ENCODE data around the gene HOOK1.

The HOOK1 gene

DNA sequence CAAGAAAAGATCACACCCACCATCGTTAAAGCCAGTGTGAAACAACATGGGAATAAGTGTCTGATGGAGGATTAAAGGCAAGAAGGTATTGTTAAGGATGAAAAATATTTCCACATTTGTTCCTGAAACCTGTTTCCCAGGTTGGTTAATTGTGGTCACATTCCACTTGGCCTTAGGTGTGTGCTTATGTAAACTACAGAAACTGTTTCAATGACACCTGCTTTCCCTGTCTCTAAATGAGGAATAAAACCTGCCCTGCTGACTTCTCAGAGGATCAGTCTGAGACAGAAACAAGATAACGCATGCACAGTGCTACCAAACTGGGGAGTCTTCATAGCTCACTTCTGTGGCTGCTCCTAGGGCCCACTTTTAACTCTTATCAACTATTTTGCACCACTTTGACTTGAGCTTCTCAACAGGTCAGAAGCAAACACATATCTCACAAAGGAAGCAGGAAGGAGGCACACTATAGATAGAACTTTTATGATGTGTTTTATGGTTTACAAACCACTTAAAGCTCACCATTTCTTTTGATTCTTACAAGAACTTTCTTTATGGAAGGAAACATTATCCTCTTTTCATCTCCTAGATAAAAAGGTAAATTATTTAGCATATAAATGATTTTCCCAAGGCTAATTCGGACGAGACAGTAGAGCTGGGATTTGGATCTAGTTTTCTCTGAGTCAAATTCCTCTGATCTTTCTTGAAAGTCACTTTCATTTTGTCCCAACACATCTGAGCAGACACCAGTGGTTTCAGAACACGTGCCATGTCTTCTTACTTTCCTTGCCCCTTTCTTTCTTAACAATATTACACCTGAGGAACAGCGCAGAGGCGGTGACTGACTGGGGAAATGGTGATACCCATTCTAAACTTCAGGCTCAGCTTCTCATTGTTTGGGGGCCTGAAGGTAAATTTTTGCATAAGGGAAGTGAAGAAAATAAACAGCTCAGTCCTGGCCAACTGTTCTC lies 78.4 kb downstream of the HOOK1 start:
- DNase-seq (ENCODE audit: insufficient read length, low spot score) (no peak), FAIRE-seq (no peak)
- TF ChIP-seq, protein P1, sequence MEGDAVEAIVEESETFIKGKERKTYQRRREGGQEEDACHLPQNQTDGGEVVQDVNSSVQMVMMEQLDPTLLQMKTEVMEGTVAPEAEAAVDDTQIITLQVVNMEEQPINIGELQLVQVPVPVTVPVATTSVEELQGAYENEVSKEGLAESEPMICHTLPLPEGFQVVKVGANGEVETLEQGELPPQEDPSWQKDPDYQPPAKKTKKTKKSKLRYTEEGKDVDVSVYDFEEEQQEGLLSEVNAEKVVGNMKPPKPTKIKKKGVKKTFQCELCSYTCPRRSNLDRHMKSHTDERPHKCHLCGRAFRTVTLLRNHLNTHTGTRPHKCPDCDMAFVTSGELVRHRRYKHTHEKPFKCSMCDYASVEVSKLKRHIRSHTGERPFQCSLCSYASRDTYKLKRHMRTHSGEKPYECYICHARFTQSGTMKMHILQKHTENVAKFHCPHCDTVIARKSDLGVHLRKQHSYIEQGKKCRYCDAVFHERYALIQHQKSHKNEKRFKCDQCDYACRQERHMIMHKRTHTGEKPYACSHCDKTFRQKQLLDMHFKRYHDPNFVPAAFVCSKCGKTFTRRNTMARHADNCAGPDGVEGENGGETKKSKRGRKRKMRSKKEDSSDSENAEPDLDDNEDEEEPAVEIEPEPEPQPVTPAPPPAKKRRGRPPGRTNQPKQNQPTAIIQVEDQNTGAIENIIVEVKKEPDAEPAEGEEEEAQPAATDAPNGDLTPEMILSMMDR (IDR thresholded peaks at IDR 0.05; ENCODE audit: insufficient read depth, missing control alignments), result no peak

DNA sequence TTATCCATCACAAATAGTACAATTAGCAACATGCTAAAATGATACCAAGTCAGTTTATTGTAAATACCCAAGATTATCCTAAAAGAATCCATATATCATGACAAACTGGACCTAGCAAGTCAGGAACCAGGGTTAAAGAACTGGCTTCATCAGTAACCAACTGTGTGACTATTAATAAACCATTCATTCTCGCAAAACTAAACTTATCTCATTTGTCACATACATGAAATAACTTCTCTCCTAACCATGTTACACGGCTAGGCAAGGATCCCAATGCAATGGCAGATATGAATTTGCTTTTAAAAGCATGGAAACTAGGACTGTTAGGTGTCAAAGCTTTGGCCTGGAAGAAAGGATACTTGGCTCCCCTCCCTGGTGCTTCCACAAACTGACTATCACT lies 82.4 kb downstream of the HOOK1 start:
- TF ChIP-seq, protein P1 (IDR thresholded peaks at IDR 0.05; ENCODE audit: insufficient read depth, missing control alignments), result no peak
- no peak for FAIRE-seq
- DNase-seq (ENCODE audit: insufficient read length, low spot score), result no peak

DNA sequence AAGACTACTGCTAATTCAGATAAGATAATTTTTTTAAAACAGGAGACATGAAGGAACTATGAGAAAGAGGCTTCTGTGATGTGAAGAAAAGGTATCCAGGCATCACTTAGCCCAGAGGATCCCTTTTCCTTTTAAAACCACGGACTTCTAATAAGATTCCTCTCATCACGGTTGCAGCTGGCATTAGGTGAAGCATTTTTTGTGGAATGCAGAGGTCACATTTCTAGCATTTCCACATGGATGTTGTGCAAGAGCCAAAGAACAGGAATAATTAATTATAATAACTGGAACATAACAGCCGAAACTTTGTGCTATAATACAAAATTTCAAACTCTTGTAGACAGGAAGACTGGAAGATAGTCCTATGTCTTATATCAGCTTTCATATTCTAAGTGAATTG lies 84.2 kb downstream of the HOOK1 start:
- DNase-seq (ENCODE audit: insufficient read length, low spot score), result no peak
- TF ChIP-seq, protein P1 (IDR thresholded peaks at IDR 0.05; ENCODE audit: insufficient read depth, missing control alignments), result no peak
- no peak for FAIRE-seq

DNA sequence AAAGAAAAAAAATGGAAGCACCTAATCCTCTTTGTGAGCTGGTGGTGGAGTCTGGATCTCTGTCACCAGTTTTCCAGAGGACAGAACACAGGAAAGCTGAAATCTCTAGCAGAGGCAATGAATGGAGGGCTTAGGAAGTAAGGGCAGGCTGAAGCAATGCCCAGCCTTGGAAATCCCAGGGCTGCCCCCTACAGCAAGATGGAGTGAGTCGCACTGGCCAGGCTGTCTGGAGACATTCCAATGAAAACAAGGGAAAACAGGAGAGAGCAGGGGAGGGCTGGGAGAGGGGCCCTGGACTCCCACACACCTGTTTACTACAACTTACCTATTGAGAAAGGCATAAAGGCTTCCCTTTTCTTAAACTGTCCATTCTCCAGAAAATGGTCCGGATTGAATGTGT lies 85.9 kb downstream of the HOOK1 start:
- TF ChIP-seq, protein P1 (IDR thresholded peaks at IDR 0.05; ENCODE audit: insufficient read depth, missing control alignments), result no peak
- no peak for FAIRE-seq
- no peak for DNase-seq (ENCODE audit: insufficient read length, low spot score)

DNA sequence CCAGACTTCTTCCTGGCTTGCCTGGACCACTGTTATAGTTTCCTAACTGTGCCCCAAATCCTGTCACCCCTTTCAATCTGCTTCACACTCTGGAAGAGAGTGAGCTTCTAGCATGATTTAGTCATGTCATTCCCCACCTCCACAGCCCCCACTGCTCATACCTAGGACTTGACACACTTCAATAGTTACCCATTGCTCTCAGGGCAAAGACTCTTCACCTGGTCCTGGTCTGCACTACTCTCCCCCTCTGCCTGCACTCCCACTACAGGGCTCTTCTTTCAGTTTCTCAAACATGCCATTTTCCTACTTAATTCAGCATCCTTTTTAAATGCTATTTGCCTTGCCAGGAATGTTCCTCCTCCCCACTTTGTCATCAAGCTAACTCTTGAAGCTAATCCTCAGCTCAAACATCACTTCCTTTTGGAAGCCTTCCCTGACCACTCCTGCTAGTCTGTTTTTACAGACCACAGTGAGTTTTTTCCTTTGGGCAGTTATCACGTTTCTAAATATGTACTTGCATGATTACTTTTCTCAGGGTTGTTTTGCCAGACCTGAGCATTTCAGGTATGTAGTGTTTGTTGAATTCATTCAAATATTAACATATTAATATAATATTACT lies 87.1 kb downstream of the HOOK1 start:
- TF ChIP-seq, protein P1 (IDR thresholded peaks at IDR 0.05; ENCODE audit: insufficient read depth, missing control alignments), result no peak
- no peak for FAIRE-seq
- no peak for DNase-seq (ENCODE audit: insufficient read length, low spot score)

DNA sequence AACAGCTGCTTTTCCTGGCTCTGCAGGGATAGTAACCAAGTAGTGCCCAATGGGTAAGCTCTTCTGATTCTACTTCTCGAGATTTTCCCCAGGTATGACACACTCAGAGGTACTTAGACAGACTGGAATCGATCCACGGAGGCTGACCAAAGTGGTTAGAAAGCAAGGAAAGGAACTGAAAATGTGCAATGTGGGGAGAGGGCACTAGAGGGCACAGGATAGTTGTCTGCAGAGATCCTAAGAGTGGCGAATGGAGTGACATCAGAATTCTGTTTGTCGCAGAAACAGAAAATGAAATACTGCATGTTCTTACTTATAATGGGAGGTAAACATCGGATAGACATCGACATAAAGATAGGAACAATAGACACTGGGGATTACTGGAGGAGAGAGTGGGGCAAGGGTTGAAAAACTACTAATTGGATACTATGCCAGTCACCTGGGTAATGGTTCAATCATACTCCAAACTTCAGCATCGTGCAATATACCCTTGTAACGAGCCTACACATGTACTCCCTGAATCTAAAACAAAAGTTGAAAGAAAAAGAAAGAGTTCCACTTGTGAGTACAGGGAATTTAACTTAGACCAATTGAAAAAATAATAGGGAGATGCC lies 88.5 kb downstream of the HOOK1 start:
- no peak for FAIRE-seq
- no peak for DNase-seq (ENCODE audit: insufficient read length, low spot score)
- TF ChIP-seq, protein P1 (IDR thresholded peaks at IDR 0.05; ENCODE audit: insufficient read depth, missing control alignments), result peak; percentile 46
